Measurements from ENCODE around the gene CBLB. TPM values are rescaled to one million over a fixed set of nuclear protein-coding genes. Genes with fewer than 3 reads are reported as not detected.

The CBLB gene
- total and polyA plus RNA-seq, 8 donors = 30.7 to 49.3 (median 42.6) TPM

DNA sequence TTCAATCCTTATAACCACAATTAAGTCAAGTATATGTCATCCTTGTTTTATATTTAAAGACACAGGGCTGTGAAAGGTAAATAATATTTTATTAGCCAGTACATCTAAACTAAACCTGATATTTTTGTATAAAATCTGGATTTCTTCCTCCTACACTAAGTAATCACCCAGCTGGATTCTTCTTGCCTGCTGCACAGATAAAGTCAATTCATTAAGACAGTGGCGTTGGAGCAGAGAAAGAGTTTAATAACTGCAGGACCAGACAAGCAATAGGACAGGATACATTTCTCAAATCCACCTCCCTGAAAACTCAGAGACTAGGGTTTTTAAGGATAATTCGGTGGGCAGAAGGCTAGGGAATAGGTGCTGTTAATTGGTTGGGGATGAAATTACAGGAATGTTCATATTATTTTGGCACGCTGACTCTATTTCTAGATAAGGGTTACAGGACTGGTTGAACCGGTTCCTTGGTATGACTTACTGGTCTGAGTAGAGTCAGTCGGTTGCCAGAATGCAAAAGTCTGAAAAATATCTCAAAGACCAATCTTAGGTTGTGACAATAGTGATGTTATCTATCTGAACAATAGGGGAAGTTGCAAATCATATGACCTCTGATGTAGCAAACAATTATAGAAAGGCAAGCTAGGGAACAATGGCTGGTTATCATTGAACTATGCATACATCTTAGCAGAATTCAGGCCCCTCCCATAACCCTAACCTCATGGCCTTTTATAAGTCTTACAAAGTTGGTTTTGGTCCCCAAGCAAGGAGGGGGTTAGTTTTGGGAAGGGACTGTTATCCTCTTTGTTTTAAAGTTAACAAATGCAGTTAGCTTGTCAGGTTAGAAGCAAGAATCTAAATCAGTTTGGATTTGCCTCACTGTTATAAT lies 257.3 kb downstream of the CBLB start:
- ATAC-seq = peak; percentile 84
- H3K9me3 ChIP-seq = no peaks in the 10 kb centered on the region
- no peaks in the 10 kb centered on the region for H3K36me3 ChIP-seq
- no peak overlapping the region for H3K4me3 ChIP-seq
- no peaks in the 10 kb centered on the region for H3K27me3 ChIP-seq
- peak in 2 of 4 donors; percentile 27 to 55 for DNase-seq
- TF ChIP-seq, protein P1, sequence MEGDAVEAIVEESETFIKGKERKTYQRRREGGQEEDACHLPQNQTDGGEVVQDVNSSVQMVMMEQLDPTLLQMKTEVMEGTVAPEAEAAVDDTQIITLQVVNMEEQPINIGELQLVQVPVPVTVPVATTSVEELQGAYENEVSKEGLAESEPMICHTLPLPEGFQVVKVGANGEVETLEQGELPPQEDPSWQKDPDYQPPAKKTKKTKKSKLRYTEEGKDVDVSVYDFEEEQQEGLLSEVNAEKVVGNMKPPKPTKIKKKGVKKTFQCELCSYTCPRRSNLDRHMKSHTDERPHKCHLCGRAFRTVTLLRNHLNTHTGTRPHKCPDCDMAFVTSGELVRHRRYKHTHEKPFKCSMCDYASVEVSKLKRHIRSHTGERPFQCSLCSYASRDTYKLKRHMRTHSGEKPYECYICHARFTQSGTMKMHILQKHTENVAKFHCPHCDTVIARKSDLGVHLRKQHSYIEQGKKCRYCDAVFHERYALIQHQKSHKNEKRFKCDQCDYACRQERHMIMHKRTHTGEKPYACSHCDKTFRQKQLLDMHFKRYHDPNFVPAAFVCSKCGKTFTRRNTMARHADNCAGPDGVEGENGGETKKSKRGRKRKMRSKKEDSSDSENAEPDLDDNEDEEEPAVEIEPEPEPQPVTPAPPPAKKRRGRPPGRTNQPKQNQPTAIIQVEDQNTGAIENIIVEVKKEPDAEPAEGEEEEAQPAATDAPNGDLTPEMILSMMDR (IDR thresholded peaks at IDR 0.05) = no peak
- intact Hi-C loops (cut with DNase I) = no loop called here
- H3K4me1 ChIP-seq = no peaks in the 10 kb centered on the region
- no peak overlapping the region for H3K27ac ChIP-seq

GRCh38 chr3:105610473-105610872 lies 258.3 kb downstream of the CBLB start:
- H3K27me3 ChIP-seq = no peaks in the 10 kb centered on the region
- H3K27ac ChIP-seq = no peak overlapping the region
- no peak for DNase-seq
- TF ChIP-seq, protein P1 (IDR thresholded peaks at IDR 0.05) = no peak
- intact Hi-C loops (cut with DNase I) = no loop called here
- no peak overlapping the region for H3K4me3 ChIP-seq
- no peaks in the 10 kb centered on the region for H3K9me3 ChIP-seq
- no peaks in the 10 kb centered on the region for H3K36me3 ChIP-seq
- no peaks in the 10 kb centered on the region for H3K4me1 ChIP-seq
- ATAC-seq = peak; percentile 53

DNA sequence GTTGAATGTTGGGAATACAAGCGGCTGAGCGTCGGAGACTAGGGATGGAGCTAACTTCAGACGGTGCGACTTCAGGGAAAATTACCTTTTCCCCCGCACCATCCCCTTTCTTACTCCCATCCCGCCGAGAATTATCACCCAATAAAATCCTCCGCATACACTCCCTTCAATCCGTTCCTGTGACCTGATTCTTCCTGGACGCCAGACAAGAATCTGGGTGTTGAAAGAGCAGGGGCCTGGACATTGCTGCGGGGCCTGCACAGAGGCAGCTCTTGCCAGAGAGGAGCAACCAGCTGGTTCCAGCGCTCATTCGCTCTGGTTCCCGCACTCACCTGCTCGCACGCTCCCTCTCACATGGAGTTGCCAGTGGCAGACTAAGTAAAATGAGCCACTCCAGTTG lies 260.2 kb downstream of the CBLB start:
- Histone ChIP-seq H3K27me3 (no peaks in the 10 kb centered on the region), H3K4me1 (no peaks in the 10 kb centered on the region), H3K9me3 (no peaks in the 10 kb centered on the region), H3K4me3 (no peak overlapping the region), H3K27ac (no peak overlapping the region), H3K36me3 (no peaks in the 10 kb centered on the region)
- ATAC-seq (no peak), DNase-seq (peak in 1 of 4 donors; percentile 56)
- TF ChIP-seq, protein P1 (IDR thresholded peaks at IDR 0.05) = no peak
- intact Hi-C loops (cut with DNase I) = no loop called here

GRCh38 chr3:105606016-105606415 lies 262.8 kb downstream of the CBLB start:
- no peaks in the 10 kb centered on the region for H3K27me3 ChIP-seq
- no peak for DNase-seq
- H3K4me3 ChIP-seq = no peak overlapping the region

More at GRCh38 chr3:105606016-105606415, 262.8 kb downstream of the CBLB start:
- no peak overlapping the region for H3K27ac ChIP-seq
- TF ChIP-seq, protein P1 (IDR thresholded peaks at IDR 0.05) = no peak
- peak; percentile 63 for ATAC-seq
- no peaks in the 10 kb centered on the region for H3K36me3 ChIP-seq
- H3K9me3 ChIP-seq = no peaks in the 10 kb centered on the region
- intact Hi-C loops (cut with DNase I) = no loop called here
- no peaks in the 10 kb centered on the region for H3K4me1 ChIP-seq
